HepG2 (cell line): Measurements from ENCODE around the gene RSPRY1. TPM values are rescaled to one million over a fixed set of nuclear protein-coding genes. Genes with fewer than 3 reads are reported as not detected.
A peak's percentile ranks its signal among the peaks of the same experiment; 100 is the strongest.

Experiments
- ATAC-seq: fragments of 200-7000 bp; cut with Tn5 transposase; 3 replicates; pipeline ENCODE4 v1.9.1; 2020; ENCODE audit warnings: mild to moderate bottlenecking, moderate library complexity
- BruUV-seq: library from RNA; stranded (reverse); fragments of 400-500 nt; replicated peaks from 2 replicates; lab custom pipeline; 2021; lab: Mats Ljungman, UMichigan
- CTCF ChIA-PET: fragments of 300-600 bp; formaldehyde crosslinking; extraction: SDS; loops from one replicate; lab custom pipeline; 2021; ENCODE audit warnings: low total read pairs, inconsistent platforms, low intra/inter-chr PET ratio; lab: Yijun Ruan, JAX
- POLR2A ChIA-PET: fragments of 350-600 bp; sonication (Branson Sonifier 250); formaldehyde crosslinking; loops from one replicate; lab custom pipeline; 2020; ENCODE audit warnings: antibody characterized with exemption, inconsistent platforms; lab: Yijun Ruan, JAX
- DNase-seq: peaks from one replicate; pipeline ENCODE4 v3.0.0-alpha.2; 2015; ENCODE audit warnings: low spot score
- FAIRE-seq: peaks from 3 replicates; lab custom pipeline; 2011; peaks lifted over from hg19 to GRCh38; lab: Jason Lieb, UNC
- H2AFZ ChIP-seq: one replicate; pipeline ENCODE4 v1.6.1; 2011; ENCODE audit warnings: low read length, inconsistent platforms
- H3K27ac ChIP-seq: fragments of 300-600 bp; 3 replicates; pipeline ENCODE4 v1.8.0; 2011; ENCODE audit warnings: mixed run types, mild to moderate bottlenecking, mixed read lengths, low read length, inconsistent platforms; ENCODE audit not compliant: insufficient read depth; ENCODE audit errors: extremely low read length
- H3K27me3 ChIP-seq, 2 experiments: fragments of 200-600 bp in 1 of 2; 2 replicates in 1 of 2; 3 replicates in 1 of 2; pipeline versions ENCODE4 v1.6.0 to v1.8.0; 2011; ENCODE audit warnings: low read length in 2 of 2, mild to moderate bottlenecking in 2 of 2, moderate library complexity in 2 of 2, inconsistent platforms in 1 of 2; ENCODE audit not compliant: insufficient read depth in 2 of 2, control insufficient read depth in 1 of 2
- H3K36me3 ChIP-seq, 2 experiments: fragments of 200-600 bp in 1 of 2; replicated peaks in 1 of 2; 2 replicates in 1 of 2; 3 replicates in 1 of 2; pipeline versions ENCODE4 v1.5.1 to v1.8.0; 2011; ENCODE audit warnings: low read length in 2 of 2, inconsistent platforms in 1 of 2; ENCODE audit not compliant: insufficient read depth in 2 of 2, control insufficient read depth in 1 of 2
- H3K4me1 ChIP-seq: 2 replicates; pipeline ENCODE4 v1.5.1; 2012; ENCODE audit warnings: low read length, inconsistent platforms; ENCODE audit not compliant: insufficient read depth
- H3K4me2 ChIP-seq: 2 replicates; pipeline ENCODE4 v1.6.0; 2011; ENCODE audit warnings: low read depth, low read length, inconsistent platforms
- H3K4me3 ChIP-seq, 3 experiments: fragments of 200-600 bp in 1 of 3; sonication (generic), shearing (Covaris generic) in 1 of 3; replicated peaks in 1 of 3; 2 replicates each; pipeline ENCODE4 v1.5.1; 2011 to 2016; ENCODE audit warnings: low read length in 3 of 3, inconsistent platforms in 2 of 3, low read depth in 2 of 3, mild to moderate bottlenecking in 2 of 3, control low read depth in 1 of 3, mixed read lengths in 1 of 3; ENCODE audit not compliant: insufficient read depth in 1 of 3
- H3K79me2 ChIP-seq: one replicate; pipeline ENCODE4 v1.6.1; 2011; ENCODE audit warnings: low read length, inconsistent platforms; ENCODE audit not compliant: insufficient read depth
- H3K9ac ChIP-seq: 2 replicates; pipeline ENCODE4 v1.6.0; 2011; ENCODE audit warnings: mild to moderate bottlenecking, low read depth, low read length, inconsistent platforms; ENCODE audit not compliant: insufficient read depth
- H3K9me3 ChIP-seq: 2 replicates; pipeline ENCODE4 v1.5.1; 2012; ENCODE audit warnings: mild to moderate bottlenecking, low read length
- H4K20me1 ChIP-seq: 2 replicates; pipeline ENCODE4 v1.6.0; 2011; ENCODE audit warnings: inconsistent platforms, mild to moderate bottlenecking, low read length, moderate library complexity; ENCODE audit not compliant: insufficient read depth
- AGO1 ChIP-seq: fragments of 200-400 bp; formaldehyde crosslinking; IDR thresholded peaks from 2 replicates; pipeline ENCODE4 v1.6.1; 2017; ENCODE audit warnings: mild to moderate bottlenecking, low read depth, low read length, moderate library complexity; ENCODE audit not compliant: poor library complexity, severe bottlenecking
- AGO2 ChIP-seq: fragments of 200-400 bp; formaldehyde crosslinking; optimal IDR thresholded peaks from 2 replicates; pipeline ENCODE3; 2017; ENCODE audit warnings: mild to moderate bottlenecking, low read depth, low read length, moderate library complexity
- CERS6 ChIP-seq: sonication (generic); formaldehyde crosslinking; IDR thresholded peaks from 2 replicates; pipeline ENCODE4 v1.5.0; 2020; ENCODE audit warnings: missing genetic modification reagents
- PHF5A ChIP-seq: IDR thresholded peaks from one replicate; pipeline ENCODE4 v1.6.1; 2018; ENCODE audit warnings: low read depth, missing genetic modification reagents; ENCODE audit not compliant: unreplicated experiment
- ZBTB33 ChIP-seq: sonication (generic); formaldehyde crosslinking; IDR thresholded peaks from 2 replicates; pipeline ENCODE4 v1.4.0; 2020; ENCODE audit warnings: missing genetic modification reagents
- ZGPAT ChIP-seq: IDR thresholded peaks from 2 replicates; pipeline ENCODE4 v1.6.1; 2016; ENCODE audit warnings: mild to moderate bottlenecking
- WGBS: methylation state at CpG from one replicate; pipeline ENCODE4 v1.1.6; 2017; ENCODE audit warnings: low lambda C conversion rate; 5-methylcytosine and 5-hydroxymethylcytosine counted together
- in situ Hi-C: cut with HindIII; loops from 2 replicates; pipeline ENCODE4 v1.10.0; 2017; ENCODE audit warnings: low pct_unique_long_range_greater_than_20kb; ENCODE audit not compliant: extremely low pct_ligation_motif_present
- intact Hi-C: fragments of 100-400 bp; cut with micrococcal nuclease; formaldehyde crosslinking; loops from one replicate; pipeline ENCODE4 v1.10.0; 2022; ENCODE audit not compliant: unreplicated experiment
- polyA plus RNA-seq, 8 experiments: library from polyadenylated mRNA; depleted of rRNA in 3 of 8; stranded (reverse) in 7 of 8; unstranded in 1 of 8; fragments of >200 nt; fragmentation: Illumina TruSeq in 4 of 8; extraction: Trizol in 4 of 8; gene quantifications; 2 replicates each; pipeline versions ENCODE4 v1.2.1 to v1.2.3, GENCODE V29; 2011 to 2016; ENCODE audit warnings: low read depth in 4 of 8, missing spikeins in 1 of 8, mixed read lengths in 1 of 8; ENCODE audit not compliant: insufficient read depth in 1 of 8
- total RNA-seq, 5 experiments: library from RNA; depleted of rRNA; stranded (reverse); fragments of >200 nt; fragmentation: Illumina TruSeq; extraction: Trizol; gene quantifications; 2 replicates each; pipeline ENCODE4 v1.2.3, GENCODE V29; 2016; ENCODE audit warnings: low read depth in 1 of 5

RSPRY1 gene
- total and polyA plus RNA-seq, 2 of the 13 experiments (the other 11 are each of a cell fraction or from before 2014, with no cell fraction given): 53.4 to 61.0 TPM

GRCh38 chr16:57264950-57265371 is 78.8 kb downstream of the RSPRY1 start:
- Histone ChIP-seq H3K27ac (no peak overlapping the region), H3K9ac (no peak overlapping the region), H4K20me1 (peaks cover 9% of the 10 kb centered on the region), H3K4me3 (no peak overlapping the region), H3K36me3 (peaks cover 18 to 34% of the 10 kb centered on the region in 2 experiments; a peak in 4 of 5 replicates), H3K27me3 (no peaks in the 10 kb centered on the region), H2AFZ (no peak overlapping the region), H3K4me2 (no peak overlapping the region), H3K79me2 (peaks cover 22% of the 10 kb centered on the region), H3K4me1 (peaks cover 40% of the 10 kb centered on the region), H3K9me3 (no peaks in the 10 kb centered on the region)
- DNase-seq: no peak
- no peak for ATAC-seq
- 99% methylated on average over 10 of the region's 11 CpGs for WGBS
- in situ Hi-C loops: no loop called here
- CTCF ChIA-PET: no interaction called here
- FAIRE-seq: no peak
- intact Hi-C loops: no loop called here
- POLR2A ChIA-PET: interaction anchor here (1.1 kb wide), 1 partner anchor 15 kb away, joined by 4 read pairs; no protein-coding TSS in a partner anchor
- no TSS peak for BruUV-seq
- TF ChIP-seq AGO1 (peak; percentile 33), AGO2 (peak; percentile 36), CERS6 (CRISPR knock-in tag) (no peak)

GRCh38 chr16:57265850-57266530 is 79.9 kb downstream of the RSPRY1 start:
- WGBS: 79% methylated on average over 16 of the region's 16 CpGs
- TF ChIP-seq ZGPAT (CRISPR knock-in tag) (0 out of 2 replicates have a peak, but pooled peaks have one; percentile 2), PHF5A (CRISPR knock-in tag) (no peak), ZBTB33 (CRISPR knock-in tag) (peak; percentile 51; the same call in 1 of the 2 replicates)
- H3K4me3 ChIP-seq: no peak overlapping the region
- no peak for ATAC-seq
- H3K9me3 ChIP-seq: no peaks in the 10 kb centered on the region
- ChIA-PET CTCF (no interaction called here), POLR2A (interaction anchor here (0.6 to 1.3 kb wide), 4 partner anchors 12 to 213 kb away, joined by 3 to 4 read pairs (median 4); no protein-coding TSS in a partner anchor)
- H3K27ac ChIP-seq: peak overlapping the region; percentile 48
- no peak overlapping the region for H3K9ac ChIP-seq
- H3K36me3 ChIP-seq: peaks cover 14 to 25% of the 10 kb centered on the region in 2 experiments; a peak in 4 of 5 replicates
- H3K79me2 ChIP-seq: peaks cover 22% of the 10 kb centered on the region
- no peak for DNase-seq
- H4K20me1 ChIP-seq: peaks cover 9% of the 10 kb centered on the region
- H3K4me2 ChIP-seq: peak overlapping the region; percentile 37
- H3K27me3 ChIP-seq: no peaks in the 10 kb centered on the region
- no peak for FAIRE-seq
- H3K4me1 ChIP-seq: peaks cover 51% of the 10 kb centered on the region
- H2AFZ ChIP-seq: no peak overlapping the region
- no TSS peak for BruUV-seq
- in situ Hi-C loops: no loop called here
- intact Hi-C loops: no loop called here
